SIG-M5 (cell line): ENCODE results near the gene LAMA2.

Experiments
- DNase-seq: peaks from one replicate; lab custom pipeline; 2025; lab: John Stamatoyannopoulos, UW

LAMA2 gene

DNA sequence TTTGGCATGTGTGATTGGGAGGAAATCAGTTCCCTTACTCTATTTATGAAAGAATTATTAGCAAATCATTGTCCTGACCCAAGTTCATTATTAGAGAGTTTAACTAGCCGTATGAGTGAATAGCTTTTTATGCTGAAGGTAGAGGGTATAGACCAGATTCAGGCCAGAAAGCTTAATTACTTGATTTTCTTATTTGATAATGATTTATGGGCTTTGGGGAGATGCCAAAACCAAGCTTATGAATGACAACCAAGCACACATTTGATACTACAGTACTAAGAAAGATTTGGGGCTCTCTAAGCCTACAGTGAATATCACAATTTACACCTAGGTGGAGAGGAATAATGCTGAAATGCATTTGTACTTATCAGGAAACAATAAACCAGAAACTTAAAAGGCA, 633.8 kb downstream of the LAMA2 start:
- no peak for DNase-seq

DNA sequence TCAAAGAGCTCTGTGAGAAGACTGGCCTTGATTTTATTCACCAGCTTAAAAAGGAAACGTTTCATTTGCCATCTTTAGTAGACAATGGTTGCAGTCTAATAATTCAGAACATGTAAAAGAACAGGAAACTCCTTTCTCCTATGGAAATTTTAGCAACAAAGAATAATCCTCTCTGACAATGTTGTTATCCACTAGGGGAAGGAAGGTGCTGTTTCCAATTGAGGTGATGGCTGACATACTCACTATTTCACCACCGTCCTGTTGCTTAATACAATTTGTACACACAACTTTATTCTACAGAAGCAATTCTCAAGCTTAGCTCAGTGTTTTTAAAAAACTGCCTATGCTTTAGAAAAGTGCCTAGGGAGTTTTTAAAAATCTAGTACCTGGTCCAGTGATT, 634.4 kb downstream of the LAMA2 start:
- DNase-seq = no peak

DNA sequence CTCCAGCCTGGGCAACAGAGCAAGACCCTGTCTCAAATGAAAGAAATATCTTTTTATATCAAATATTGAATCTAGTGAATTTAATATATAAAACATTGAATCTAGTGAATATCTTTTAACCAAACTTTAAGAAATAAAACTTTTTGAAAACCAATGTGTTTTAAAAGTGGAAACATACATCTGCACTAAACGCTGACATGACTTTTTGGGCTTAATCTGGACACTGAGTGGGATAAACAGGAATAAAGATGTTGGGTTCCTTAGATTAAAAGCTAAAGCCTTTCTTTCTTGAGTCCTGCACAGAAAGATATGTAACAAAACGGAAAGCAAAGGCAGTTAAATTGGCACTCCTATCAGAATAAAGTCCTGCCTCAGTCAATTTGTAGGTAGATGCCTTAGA, 636.8 kb downstream of the LAMA2 start:
- no peak for DNase-seq

DNA sequence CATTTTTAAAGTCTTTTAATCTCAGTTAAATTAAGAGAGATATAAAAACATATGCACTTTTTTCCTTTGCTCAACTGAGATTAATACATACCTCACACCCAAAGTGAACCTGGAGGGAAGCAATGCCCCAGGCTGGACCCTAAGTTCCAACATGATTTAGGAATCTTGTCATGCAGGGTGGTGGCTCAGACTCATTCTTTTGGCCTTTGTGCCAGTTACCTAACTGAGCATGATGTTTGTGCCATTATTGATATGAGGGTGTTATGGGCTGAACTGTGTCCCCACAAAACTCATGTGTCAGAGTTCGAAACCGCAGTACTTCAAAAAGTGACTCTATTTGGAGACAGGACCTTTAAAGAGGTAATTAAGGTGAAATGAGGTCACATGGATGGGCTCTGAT, 639.0 kb downstream of the LAMA2 start:
- DNase-seq = no peak

DNA sequence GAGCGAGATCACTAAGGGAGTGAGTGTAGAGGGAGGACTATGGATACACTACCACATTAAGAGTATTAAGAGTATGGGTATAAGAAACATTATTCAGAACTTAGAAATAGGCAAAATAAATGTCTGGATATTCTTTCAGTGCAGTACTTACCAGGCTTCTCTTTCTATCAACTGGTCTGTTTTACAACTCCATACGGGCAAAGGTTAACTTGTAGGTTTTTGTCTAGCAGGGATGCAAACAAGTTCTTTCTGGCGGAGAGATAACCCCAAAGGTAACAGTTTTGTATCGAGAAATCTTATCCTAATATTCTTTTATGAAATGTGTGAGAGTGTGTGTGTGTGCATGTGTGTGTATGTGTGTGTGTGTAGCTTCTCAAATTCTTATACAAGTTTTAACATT, 640.9 kb downstream of the LAMA2 start:
- no peak for DNase-seq

DNA sequence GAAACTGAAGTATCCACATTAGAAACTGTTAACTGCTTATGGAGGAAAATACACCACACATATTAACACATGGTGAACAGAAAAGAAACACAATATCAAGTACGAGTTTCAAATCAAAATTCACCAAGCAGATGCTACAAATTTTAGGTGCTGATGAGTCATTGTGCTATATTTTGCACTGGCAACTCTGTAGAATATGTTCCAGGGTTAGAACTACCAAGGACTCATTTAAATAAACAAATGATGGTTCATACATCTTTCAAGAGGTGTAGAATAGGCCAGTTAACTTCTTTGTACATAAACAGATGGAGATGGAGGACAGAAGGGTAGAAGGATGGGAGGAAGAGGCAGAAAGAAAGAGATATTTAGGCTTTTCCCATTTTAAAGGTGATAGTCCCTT, 642.1 kb downstream of the LAMA2 start:
- DNase-seq = no peak

DNA sequence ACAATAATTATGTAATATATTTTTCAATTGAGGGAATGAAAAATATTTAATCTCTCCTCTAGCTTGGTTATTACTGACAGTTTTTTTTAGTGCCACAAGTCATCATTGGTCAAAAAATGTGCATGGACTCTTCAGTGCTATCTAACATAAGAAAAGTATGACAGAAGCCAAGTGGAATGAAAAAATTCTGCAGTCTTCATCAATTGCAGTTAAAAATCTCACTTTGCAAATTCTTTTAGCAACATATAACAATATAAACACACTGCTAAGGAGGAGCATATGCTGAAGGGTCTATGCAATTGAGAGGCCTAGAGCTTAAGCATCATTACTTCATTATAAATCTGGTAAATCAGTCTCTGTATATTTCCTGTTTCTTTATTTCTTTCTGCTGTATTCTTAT, 652.0 kb downstream of the LAMA2 start:
- DNase-seq = no peak

DNA sequence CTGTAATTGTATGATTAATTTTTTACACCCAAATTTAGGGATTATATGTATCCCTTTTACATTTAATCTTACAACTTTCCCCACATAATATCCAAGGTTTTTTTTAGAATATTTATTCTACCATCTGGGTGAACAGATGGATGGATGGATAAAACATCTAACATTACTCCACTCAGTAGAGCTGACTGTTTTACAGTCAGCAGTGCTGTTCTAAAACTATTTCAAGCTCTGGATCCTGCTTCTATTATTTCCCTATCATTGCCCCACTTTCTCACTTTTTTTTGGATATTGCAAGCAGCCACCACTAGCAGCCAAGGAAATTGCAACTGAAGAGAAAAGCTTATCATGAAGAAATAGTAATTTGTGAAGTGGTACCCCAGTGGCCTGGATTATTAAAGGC, 653.3 kb downstream of the LAMA2 start:
- no peak for DNase-seq

DNA sequence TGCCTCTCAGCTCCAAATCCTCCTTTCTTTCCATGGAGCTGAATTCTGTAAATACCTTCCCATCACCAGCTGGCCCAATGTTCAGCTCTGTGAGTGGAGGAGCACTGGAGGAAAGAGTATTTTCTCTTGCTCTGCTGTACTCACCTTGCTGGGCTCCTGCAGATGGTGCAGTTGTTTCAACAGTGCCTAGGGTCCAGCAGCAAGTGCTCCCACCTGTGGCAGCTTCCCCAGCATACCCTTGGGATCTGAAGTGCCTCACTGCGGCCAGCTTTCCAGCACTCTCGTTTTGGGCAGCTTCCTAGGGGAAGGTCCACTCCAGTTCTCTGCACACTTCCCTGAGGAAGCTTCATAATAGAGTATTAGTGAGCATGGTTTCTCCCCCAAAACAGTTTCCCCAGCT, 656.1 kb downstream of the LAMA2 start:
- no peak for DNase-seq

DNA sequence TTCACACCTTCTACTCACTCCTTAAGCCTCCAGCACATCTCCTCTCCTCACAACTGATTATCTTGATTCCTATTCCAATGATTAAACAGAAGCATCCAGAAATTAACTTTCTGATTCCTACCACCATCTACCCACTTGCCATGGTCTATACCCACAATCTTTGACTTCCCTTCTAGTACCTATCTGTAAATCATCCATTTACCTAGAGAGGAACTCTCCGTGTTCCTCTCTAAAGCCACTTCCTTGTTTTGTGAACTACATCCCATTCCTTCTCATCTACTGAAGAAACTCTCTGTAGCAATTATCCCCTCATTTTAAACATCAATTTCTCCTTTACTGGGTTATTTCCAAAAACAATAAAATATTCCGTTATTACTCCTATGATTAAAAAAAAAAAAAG, 659.8 kb downstream of the LAMA2 start:
- no peak for DNase-seq

DNA sequence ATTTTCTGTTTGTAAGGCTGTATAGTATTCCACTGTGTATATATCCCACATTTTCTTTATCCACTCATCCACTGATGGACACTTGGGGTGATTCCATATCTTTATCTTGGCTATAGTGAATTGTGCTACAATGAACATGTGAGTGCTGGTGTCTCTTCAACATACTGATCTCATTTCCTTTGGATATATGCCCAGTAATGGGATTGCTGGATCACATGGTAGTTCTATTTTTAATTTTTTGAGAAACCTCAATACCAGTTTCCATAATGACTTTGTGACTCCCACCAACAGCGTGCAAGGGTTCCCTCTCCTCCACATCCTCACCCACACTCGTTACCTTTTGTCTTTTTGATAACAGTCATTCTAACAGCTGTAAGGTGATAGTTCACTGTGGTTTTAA, 661.0 kb downstream of the LAMA2 start:
- no peak for DNase-seq

DNA sequence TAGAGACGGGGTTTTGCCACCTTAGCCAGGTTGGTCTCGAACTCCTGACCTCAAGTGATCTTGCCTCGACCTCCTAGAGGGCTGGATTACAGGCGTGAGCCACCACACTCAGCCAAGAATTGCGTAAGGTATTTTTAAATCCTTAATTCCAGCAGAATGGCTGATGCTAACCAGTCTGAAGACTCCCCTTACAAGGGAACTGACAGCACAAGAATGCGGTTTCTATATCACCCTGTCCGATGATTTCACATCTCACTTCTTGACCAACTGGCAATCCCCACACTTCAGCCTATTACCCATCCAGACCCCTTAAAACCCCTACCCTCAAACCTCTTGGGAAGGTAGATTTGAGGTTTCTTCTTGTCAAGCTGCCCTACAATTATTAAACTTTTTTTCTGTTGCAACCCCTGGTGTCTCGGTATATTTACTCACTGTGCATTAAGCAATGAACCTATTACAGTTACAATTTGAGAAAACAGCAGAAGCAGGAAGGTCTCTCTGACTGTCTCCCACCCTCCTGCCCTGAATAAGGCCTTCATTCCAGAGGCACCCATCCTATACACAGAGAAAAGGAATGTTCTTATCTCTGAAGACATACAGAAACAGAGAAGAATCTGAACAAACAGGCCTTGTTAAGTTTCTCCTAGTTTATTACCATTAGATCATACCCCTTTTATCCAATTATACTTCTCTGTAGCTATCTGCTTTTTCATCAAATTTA, 662.1 kb downstream of the LAMA2 start:
- DNase-seq = no peak

DNA sequence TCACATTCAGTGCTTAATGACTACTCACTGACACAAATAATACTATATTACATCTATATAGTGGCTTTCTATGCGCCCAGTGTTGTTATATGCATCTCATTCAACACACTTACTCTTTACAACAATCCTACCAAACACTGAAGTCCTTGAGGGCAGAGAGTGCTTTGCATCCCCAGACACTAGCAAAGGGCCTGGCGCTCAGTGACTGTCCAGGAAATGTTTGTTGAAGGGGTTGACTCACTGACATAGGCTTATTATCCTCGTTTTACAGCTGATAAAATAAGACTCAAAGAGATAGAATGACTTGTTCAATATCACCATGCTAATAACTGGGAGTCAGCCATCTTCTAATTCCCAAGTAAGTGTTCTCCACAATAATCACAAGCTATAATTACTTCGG, 663.8 kb downstream of the LAMA2 start:
- no peak for DNase-seq

DNA sequence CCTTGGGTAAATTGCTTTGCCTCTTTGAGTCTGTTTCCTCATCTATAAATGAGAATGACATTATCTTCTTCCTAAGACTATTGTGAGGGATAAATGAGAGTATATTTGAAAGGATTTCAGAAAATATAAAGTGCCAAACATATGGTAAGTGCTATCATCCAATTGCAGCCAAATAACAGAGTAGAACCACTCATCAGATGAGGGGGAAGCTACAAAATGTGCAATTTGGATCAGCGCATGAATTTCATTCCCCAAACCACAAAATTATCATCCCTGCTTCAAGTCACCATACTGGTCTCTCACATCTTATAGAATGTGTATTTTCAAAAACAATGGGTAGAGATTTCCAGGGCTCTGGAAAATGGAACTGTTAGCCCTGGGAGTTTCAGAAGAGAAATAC, 668.5 kb downstream of the LAMA2 start:
- DNase-seq = no peak

DNA sequence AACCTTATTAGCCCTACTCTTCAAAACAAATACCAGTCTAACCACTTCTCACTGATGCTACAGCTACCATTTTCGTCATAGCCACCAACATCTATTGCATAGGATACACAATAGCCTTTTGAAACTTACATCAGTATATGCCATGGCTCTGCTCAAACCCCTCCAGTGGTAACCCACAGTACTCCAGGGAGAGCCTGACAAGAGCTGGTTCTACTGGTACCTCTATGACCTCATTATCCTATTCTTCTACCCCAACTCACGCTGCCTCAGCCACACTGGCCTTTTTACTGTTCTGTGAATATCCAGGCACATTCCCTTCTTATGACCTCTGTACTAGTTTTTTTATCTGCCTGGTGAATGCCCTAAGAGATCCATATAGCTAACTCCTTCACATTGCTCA, 669.5 kb downstream of the LAMA2 start:
- DNase-seq = no peak

DNA sequence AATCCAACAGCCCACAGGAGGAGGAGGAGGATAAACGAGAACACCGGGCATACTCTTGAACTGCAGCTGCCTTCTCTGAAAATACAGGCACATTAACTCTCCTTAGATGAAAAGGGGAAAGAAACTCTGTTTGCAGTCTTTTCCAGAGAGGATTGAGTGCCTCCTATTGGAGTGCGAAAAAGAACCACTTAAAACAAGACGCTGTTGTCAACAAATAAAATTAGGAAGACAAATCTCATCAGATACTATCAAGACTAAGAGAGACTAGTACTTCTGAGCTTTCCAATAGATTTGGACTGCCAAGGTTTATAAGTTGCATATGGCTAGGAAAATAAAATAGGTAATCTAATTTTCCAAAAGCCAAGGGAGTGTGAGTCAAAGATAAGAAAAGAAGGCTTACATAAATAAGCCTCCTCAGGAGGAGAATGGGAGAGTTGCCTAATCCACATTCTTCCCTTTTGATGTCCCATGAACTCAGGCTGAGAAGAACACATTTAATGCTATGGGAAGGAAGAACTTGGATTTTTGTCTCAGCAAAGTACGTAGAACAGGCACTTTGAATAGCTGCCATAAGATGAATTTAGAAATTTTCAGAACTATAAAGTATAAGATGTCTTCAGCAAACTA, 672.4 kb downstream of the LAMA2 start:
- DNase-seq = no peak

DNA sequence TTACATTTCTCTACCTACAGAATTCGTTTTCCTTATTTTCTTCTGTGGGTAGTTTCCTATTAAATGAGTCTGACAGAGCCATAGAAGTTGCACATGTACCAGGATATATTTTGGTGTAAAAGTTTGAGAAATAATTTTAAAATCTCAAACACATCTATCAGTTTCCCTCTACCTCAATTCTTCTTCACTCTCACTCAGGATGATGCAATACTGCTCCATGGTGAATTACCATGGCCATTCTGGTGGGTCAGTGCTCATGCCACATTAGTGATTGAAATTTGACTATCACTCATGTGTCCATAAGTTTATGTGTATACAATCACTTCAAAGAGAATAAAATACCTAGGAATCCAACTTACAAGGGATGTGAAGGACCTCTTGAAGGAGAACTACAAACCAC, 675.3 kb downstream of the LAMA2 start:
- no peak for DNase-seq

DNA sequence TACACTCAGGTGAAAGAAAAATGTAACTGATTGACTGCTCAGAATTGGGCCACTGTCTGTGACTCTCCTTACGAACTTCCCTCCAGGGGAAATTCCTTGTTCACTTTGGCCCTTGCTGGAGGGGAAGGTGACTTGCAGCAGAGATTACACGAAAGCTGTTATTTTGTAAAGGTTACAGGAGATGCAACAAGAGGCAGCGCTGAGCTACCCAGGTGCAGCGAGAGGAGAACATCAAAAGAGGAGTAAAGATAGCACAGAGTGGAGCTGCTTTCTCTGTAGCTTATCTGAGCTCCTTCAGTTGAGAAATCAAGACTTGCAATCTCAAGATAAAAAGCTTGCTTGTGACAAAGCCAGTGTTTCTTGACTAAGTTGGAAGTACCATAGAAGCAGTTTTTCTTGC, 682.4 kb downstream of the LAMA2 start:
- no peak for DNase-seq

DNA sequence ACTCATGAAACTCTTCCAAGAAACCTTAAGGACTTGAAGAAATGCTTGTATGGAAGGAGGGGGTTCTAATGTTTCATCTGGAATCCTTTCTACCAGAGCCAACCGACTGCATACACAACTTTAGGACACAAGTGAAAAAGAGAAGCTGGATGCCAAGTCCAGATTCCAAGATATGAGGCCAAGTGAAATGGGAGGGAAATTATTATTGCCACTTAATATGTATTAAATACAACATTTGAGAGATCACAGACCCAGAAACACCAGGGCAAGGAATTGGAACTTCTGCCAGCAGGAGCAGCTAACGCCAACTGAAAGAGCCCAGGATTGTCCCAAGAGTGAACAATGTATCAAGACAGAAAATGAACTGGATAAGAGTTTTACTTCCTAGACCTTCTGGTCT, 682.9 kb downstream of the LAMA2 start:
- DNase-seq = no peak
